ENCODE results near the gene RAB21. TPM values are rescaled to one million over a fixed set of nuclear protein-coding genes. Genes with fewer than 3 reads are reported as not detected.
A peak's percentile ranks its signal among the peaks of the same experiment; 100 is the strongest.

RAB21 gene
- total RNA-seq, 4 donors from 2014 or later = 12.6 to 25.7 (median 19.9) TPM

GRCh38 chr12:71719647-71720370 is 34.9 kb upstream of the RAB21 start:
- Histone ChIP-seq H3K27me3 (no peaks in the 10 kb centered on the region), H3K4me3 (no peak overlapping the region), H3K4me1 (no peaks in the 10 kb centered on the region), H3K36me3 (no peaks in the 10 kb centered on the region), H3K9me3 (peaks cover 0 to 19% (median 0%) of the 10 kb centered on the region in 4 donors), H3K27ac (no peak overlapping the region)
- 74 to 80% methylated on average over 5 of the region's 5 CpGs for WGBS, 2 donors
- DNase-seq (ENCODE audit: low spot score in 2 of 2) = no peak
- TF ChIP-seq EP300 (IDR thresholded peaks at IDR 0.05) (no peak), POLR2A (IDR thresholded peaks at IDR 0.05) (no peak)
- TF ChIP-seq, protein P1, sequence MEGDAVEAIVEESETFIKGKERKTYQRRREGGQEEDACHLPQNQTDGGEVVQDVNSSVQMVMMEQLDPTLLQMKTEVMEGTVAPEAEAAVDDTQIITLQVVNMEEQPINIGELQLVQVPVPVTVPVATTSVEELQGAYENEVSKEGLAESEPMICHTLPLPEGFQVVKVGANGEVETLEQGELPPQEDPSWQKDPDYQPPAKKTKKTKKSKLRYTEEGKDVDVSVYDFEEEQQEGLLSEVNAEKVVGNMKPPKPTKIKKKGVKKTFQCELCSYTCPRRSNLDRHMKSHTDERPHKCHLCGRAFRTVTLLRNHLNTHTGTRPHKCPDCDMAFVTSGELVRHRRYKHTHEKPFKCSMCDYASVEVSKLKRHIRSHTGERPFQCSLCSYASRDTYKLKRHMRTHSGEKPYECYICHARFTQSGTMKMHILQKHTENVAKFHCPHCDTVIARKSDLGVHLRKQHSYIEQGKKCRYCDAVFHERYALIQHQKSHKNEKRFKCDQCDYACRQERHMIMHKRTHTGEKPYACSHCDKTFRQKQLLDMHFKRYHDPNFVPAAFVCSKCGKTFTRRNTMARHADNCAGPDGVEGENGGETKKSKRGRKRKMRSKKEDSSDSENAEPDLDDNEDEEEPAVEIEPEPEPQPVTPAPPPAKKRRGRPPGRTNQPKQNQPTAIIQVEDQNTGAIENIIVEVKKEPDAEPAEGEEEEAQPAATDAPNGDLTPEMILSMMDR (IDR thresholded peaks at IDR 0.05) = no peak

DNA sequence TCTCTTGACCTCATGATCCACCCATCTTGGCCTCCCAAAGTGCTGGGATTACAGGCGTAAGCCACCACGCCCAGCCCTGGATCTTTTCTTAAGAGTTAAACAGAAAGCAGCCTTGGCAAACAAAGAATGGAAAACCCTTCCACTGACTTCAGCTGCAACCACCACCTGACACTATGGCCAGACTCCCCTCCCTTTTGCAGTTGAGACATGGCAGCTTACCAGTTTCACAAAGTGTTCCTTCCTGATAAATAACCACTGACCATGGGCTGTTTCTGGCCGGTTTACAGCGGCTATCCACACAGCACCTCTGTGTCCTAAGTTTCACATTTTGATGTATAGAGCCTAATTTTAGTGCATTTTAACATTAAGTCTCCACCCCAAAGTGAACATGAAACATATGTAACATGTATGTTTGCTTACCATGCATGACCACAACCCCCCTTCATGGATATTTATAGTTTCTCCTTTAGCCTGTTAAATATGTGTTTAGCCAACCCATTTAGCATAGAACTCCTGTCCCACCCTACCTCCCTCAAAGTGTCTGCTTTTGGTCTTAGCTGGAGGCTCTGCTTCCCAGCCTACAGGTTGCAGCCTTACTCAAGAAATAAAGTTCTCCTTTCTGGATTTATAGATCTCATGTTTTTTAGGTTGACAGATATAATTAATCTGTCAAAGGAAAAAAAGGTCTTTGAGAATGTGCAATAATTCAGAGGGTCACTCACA is 32.7 kb upstream of the RAB21 start:
- no peaks in the 10 kb centered on the region for H3K9me3 ChIP-seq
- 86 to 97% methylated on average over 4 of the region's 4 CpGs for WGBS, 2 donors

DNA sequence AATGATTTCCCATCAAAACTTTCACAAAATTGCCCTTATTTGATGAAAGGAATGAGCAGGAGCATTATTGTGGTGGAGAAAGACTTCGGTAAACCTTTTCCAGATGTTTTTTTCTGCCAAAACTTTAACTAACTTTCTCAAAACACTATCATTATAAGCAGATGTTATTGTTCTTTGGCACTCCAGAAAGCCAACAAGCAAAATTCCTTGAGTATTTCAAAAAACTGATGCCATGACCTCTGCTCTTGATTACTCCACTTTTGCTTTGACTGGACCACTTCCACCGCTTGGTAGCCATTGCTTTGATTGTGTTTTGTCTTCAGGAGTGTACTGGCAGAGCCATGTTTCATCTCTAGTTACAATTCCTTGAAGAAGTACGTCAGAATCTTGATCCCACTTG is 29.7 kb upstream of the RAB21 start:
- H3K4me3 ChIP-seq = no peak overlapping the region
- H3K4me1 ChIP-seq = no peaks in the 10 kb centered on the region
- peak in 1 of 2 donors; percentile 38 for DNase-seq (ENCODE audit: low spot score in 2 of 2)
- H3K36me3 ChIP-seq = no peaks in the 10 kb centered on the region
- no peaks in the 10 kb centered on the region for H3K9me3 ChIP-seq
- WGBS, 2 donors = 64 to 68% methylated on average over 3 of the region's 3 CpGs
- H3K27ac ChIP-seq = no peak overlapping the region
- H3K27me3 ChIP-seq = no peaks in the 10 kb centered on the region
- TF ChIP-seq POLR2A (IDR thresholded peaks at IDR 0.05) (no peak), EP300 (IDR thresholded peaks at IDR 0.05) (peak in 1 of 2 donors; percentile 59)

More for the DNA sequence above, 32.7 kb upstream of the RAB21 start:
- peak in 1 of 2 donors; percentile 23 for DNase-seq (ENCODE audit: low spot score in 2 of 2)
- Histone ChIP-seq H3K27ac (no peak overlapping the region), H3K4me1 (no peaks in the 10 kb centered on the region), H3K27me3 (no peaks in the 10 kb centered on the region), H3K36me3 (no peaks in the 10 kb centered on the region), H3K4me3 (no peak overlapping the region)
- TF ChIP-seq EP300 (IDR thresholded peaks at IDR 0.05) = peak in 1 of 2 donors; percentile 19
- TF ChIP-seq, protein P1 (IDR thresholded peaks at IDR 0.05) = no peak
- TF ChIP-seq POLR2A (IDR thresholded peaks at IDR 0.05) = no peak

- no peaks in the 10 kb centered on the region for H3K9me3 ChIP-seq
- no peak overlapping the region for H3K4me3 ChIP-seq
- WGBS, 2 donors = 79 to 90% methylated on average over 2 of the region's 2 CpGs
- DNase-seq (ENCODE audit: low spot score in 2 of 2) = no peak
- H3K4me1 ChIP-seq = no peaks in the 10 kb centered on the region
- no peak overlapping the region for H3K27ac ChIP-seq
- H3K36me3 ChIP-seq = no peaks in the 10 kb centered on the region
- no peaks in the 10 kb centered on the region for H3K27me3 ChIP-seq
- TF ChIP-seq, protein P1 (IDR thresholded peaks at IDR 0.05) = no peak
- TF ChIP-seq EP300 (IDR thresholded peaks at IDR 0.05) = no peak
- TF ChIP-seq POLR2A (IDR thresholded peaks at IDR 0.05) = no peak
Measured at GRCh38 chr12:71726548-71726947, 28.1 kb upstream of the RAB21 start.

DNA sequence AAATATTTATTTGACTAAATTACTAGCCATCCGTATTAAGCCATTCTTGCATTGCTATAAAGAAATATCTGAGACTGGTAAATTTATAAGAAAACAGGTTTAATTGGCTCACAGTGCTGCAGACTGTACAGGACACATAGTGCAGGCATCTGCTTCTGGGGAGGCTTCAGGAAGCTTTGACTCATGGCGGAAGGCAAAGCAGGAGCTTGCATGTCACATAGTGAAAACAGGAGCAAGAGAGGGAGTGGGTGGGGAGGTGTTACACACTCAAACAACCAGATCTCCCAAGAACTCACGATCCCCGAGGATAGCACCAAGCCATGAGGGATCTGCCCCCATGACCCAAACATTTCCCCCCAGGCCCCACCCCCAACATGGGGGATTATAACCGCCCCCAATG is 26.7 kb upstream of the RAB21 start:
- no peaks in the 10 kb centered on the region for H3K4me1 ChIP-seq
- DNase-seq (ENCODE audit: low spot score in 2 of 2) = no peak
- H3K4me3 ChIP-seq = no peak overlapping the region
- H3K27me3 ChIP-seq = no peaks in the 10 kb centered on the region
- no peaks in the 10 kb centered on the region for H3K36me3 ChIP-seq
- H3K9me3 ChIP-seq = no peaks in the 10 kb centered on the region
- H3K27ac ChIP-seq = no peak overlapping the region
- TF ChIP-seq POLR2A (IDR thresholded peaks at IDR 0.05) (no peak), EP300 (IDR thresholded peaks at IDR 0.05) (no peak)
- TF ChIP-seq, protein P1 (IDR thresholded peaks at IDR 0.05) = no peak
- WGBS, 2 donors = 73 to 79% methylated on average over 5 of the region's 5 CpGs
